Hepatocyte (in vitro differentiated cells): Measurements from ENCODE around the gene TEX10.

Source experiments
- CTCF ChIP-seq: fragments of 200-600 bp; sonication (generic); IDR thresholded peaks from 2 replicates; pipeline ENCODE4 v1.5.1; 2016; ENCODE audit warnings: antibody characterized with exemption, mild to moderate bottlenecking; ENCODE audit not compliant: poor library complexity
- EZH2phosphoT487 ChIP-seq: fragments of 200-600 bp; sonication (generic); IDR thresholded peaks from one replicate; pipeline ENCODE4 v1.6.1; 2018; ENCODE audit warnings: antibody characterized with exemption, mild to moderate bottlenecking, low read depth, moderate library complexity; ENCODE audit not compliant: unreplicated experiment, severe bottlenecking

GRCh38 chr9:100359057-100359456, 6.3 kb upstream of the TEX10 start:
- TF ChIP-seq EZH2phosphoT487 (no peak), CTCF (no peak)
